Measurements from ENCODE around the gene PROC.

DNA sequence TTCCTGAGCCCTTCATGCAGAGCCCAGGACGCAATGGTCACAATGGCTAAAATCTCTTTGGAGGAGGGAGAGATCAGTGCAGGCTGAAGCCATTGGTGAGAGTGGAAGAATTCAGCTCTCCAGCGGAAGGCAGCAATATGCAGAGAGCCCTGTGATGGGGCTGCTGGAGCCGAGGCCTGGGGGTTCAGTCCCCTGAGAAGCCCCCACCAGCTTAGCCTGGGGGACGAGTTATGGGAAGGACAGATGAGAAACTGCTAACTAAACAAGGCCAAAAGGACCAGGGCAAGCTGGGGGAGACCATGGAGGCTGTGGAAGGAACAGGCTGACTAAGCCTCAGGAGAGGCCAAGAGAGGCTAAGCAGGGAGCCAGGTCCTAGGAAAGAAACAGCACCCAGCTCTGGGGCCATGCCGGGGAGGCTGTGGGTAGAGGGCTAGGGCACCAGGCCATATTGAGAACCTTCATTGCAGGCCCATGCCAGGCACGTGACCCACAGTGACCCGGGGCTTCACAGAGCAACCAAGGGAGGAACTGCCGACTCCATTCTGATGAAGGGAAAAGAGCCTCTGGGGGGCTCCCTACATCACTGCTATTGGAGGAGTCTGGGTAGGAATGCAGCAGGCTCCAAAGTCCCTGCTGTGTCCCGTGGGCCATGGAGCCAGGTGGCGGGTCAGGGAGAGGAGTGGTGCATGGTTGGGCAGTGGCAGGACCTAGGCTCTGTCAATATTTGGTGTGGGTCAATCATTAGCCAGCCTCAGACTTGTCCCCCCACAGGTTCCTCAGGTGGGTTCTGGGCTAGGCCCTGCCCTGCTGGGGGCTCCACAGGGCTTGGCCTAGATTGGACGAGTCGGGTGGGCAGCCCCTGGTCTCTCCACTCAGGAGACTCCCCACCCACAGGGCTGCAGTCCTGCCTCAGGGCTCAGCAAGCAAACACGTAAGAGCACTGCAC lies 19.8 kb downstream of the PROC start:
- TF ChIP-seq, protein P1, sequence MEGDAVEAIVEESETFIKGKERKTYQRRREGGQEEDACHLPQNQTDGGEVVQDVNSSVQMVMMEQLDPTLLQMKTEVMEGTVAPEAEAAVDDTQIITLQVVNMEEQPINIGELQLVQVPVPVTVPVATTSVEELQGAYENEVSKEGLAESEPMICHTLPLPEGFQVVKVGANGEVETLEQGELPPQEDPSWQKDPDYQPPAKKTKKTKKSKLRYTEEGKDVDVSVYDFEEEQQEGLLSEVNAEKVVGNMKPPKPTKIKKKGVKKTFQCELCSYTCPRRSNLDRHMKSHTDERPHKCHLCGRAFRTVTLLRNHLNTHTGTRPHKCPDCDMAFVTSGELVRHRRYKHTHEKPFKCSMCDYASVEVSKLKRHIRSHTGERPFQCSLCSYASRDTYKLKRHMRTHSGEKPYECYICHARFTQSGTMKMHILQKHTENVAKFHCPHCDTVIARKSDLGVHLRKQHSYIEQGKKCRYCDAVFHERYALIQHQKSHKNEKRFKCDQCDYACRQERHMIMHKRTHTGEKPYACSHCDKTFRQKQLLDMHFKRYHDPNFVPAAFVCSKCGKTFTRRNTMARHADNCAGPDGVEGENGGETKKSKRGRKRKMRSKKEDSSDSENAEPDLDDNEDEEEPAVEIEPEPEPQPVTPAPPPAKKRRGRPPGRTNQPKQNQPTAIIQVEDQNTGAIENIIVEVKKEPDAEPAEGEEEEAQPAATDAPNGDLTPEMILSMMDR (IDR thresholded peaks at IDR 0.05): no peak
- TF ChIP-seq POLR2A (IDR thresholded peaks at IDR 0.05): no peak

All from tibial nerve (tissue), 3 donors.